Fibroblast of skin of right biceps (primary cell): ENCODE measurements around the gene FOXJ3.

Experiments used
- DNase-seq: peaks from one replicate; pipeline ENCODE4 v3.0.0-alpha.2; 2013

The FOXJ3 gene

DNA sequence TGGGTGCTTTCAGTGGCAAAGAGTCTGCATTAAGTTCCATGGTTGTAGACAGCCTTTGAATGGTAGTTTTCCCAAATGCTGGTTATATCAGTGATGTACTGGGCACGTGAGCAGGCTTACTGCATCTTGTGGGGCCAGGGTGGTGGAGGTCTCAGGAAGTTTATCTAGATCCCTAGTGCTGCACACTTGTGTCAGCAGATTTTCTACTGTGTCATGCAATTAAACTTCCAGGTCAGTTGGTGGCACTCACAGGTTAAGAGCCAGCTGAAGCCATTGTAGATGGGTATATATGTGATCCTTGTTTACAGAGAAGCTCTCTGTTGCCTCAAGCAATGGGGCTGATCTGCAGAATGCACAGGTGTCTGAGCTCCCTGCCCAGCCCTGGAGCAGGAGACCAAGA lies 33.0 kb downstream of the FOXJ3 start:
- DNase-seq = no peak

DNA sequence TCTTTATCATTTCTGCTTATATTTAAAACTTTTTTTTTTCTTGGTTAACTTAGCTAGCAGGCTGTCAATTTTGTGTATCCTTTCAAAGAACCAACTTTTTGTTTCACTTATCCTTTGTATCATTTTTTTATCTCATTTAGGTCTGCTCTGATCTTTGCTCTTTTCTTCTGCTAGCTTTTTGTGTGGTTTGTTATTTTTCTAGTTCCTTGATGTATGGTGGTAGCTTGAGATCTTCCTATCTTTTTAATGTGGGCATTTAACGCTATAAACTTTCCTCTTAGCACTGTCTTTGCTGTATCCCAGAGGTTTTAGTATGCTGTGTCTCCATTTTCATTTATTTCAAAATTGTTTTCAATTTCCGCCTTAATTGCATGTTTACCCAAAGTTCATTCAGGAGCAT lies 36.5 kb downstream of the FOXJ3 start:
- DNase-seq = no peak

DNA sequence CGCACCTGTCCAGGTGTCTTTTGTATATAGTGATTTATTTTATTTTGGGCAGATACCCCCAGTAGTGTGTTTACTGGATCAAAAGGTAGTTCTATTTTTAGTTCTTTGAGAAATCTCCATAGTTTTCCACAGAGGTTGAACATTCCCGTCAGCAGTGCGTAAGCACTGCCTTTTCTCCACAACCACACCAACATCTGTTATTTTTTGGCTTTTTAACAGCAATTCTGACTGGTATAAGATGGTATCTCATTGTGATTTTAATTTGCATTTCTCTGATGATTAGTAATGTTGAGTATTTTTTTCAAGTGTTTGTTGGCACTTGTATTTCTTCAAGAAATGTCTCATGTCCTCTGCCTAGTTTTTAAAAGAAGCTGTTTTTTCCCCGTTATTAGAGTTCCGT lies 39.2 kb downstream of the FOXJ3 start:
- DNase-seq = no peak

DNA sequence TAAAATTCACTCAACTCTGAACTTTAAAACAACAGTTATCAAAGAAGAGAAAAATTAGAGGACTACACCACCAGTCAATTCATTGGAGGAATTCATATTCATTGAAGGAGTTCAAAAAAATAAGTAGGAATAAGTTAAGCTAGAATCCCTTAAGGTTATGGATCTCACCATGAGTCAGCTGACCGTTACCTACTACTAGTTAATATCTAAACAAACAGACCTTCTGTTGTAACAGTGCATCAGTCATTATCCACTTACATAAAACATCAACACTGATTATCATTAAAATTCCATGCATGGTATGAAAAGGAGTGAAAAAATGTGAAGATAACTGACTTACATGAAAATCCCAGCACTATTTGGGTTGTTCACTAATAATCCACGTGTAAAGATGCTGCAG lies 44.9 kb downstream of the FOXJ3 start:
- peak; percentile 13 for DNase-seq

DNA sequence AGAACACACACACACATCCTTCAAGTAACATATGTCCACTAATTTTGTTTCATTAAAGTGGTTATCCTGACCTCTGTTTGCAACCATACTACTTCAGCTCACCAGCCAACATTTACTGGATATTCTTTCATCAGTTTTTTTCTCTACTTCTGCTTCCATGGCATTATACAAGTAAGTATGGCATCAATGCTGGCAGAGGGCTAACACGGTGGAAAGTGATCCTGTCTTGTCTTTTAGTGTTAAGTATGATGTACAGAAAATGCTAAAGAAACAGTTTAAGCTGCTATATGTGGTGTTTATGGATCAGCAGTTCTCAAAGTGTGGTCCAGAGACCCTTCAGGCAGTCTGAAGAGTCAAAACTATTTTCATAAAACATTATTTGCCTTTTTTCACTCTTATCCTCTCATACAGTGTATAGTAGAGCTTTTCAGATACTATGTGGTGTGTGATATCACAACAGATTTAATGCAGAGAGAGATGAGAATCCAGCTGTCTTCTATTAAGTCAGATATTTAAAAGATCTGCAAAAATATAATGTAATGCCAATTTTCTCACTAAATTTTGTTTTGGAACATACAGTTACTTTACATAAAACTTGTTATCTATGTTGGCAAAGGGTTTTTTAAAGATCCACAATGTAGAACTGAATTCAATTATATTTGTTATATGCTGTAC lies 46.6 kb downstream of the FOXJ3 start:
- no peak for DNase-seq

DNA sequence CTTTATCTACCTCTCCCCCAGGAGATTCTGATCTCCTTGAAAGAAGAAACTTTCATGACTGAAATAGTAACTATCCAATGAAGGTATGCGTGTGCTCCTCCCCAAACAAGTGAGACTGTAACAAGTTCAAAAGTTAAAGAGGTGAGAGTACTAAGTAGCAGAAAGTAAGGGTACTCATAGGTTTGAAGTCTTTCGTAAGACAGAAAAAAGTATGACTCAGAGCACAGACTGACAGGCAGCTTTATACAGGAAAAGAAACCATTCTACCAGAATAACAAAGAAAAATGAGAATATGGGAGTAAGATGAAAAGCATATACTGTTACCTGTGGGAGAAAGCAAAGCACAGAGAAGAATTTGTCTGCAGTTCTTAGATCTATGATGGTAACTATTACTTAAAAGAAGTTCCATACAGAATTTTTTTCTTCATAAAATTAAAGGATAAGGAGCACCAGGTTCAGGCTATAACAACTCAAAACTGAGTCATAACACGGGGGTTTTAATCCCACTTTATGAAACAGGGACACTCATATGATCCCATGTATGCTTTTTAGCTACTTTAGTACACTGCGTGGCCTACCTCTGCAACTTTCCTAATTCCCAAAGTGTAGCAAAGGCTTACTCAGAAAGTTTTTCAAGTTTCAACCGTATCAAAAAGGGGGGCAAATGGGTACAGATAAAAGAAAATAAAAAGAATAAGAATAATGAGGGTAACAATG lies 52.0 kb downstream of the FOXJ3 start:
- peak; percentile 47 for DNase-seq

DNA sequence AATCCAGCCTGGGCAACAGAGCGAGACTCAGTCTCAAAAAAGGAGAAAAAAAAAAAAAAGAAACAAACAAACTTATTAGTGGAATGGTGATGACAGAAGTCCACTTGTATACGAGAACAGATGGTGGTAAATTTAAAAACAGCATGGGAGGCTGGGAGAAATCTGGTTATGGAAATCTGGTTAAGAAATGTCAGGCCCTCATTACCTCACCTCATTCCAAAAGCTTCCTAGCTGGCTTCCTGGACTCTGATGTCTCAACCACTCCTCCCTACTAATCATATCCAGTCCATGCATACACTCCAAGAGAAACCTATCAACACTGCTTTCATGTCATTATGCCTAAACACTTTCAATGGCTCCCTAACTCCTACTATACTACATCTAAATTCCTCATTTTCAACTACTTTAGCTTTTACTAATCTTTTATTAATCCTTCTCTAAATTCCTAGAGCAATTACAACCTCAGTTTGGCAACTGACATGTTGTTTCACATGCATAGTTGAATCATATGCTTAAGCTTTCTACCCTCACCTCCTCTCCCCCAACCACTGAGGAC lies 52.9 kb downstream of the FOXJ3 start:
- peak; percentile 78 for DNase-seq

DNA sequence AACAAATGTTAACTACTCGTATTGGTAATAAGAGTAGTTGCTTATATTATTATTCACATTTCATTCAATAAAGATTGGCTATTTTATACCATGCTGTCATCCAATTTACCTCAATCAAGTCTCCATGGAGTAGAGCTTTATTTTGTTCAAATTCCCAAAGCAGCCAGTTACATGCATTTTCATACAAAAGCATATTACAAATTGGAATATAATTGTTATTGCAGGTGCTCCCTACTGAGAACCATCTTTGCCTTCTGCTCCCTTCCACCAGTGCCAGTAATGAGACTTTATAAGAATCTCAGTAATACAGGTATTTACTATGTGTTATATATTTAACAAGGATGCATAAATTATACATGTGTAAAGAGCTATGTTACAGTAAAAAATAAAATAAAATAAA lies 54.2 kb downstream of the FOXJ3 start:
- DNase-seq = no peak

DNA sequence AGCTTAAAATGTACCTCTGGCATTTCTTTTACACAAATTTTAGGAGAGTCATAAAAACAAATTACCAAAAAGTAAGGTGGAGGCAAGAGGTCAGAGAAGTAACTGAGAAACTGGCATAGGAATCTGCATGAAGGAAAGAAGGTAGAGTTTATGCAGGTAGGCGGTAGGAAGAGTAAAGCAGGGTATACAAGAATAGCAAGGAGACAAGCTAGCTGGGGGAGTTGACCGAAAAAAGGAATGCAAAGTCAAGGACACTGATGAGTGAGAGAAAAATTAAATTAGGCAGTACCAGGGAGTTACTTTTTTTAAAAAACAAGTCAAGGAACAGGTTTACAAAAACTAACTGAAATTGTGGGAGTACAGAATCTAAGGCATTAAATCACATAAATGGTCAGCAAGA lies 56.0 kb downstream of the FOXJ3 start:
- no peak for DNase-seq

DNA sequence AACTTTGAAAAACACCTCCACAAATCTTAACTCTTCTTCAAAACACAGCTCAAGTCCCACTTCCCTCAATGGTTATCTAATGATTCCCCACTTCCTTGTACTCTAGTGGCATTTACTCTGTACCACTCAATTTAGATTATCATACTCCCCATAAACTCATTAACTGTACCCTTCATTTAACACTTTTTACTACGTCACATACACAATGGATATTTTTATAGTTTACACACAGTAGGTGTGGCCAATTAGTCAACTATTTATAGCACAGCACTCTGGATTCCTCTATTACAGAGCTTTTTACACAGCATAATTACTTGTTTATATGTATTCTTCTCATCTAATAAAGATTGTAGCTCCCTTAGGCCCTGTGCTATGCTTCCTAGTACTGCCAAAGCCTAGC lies 62.1 kb downstream of the FOXJ3 start:
- no peak for DNase-seq

DNA sequence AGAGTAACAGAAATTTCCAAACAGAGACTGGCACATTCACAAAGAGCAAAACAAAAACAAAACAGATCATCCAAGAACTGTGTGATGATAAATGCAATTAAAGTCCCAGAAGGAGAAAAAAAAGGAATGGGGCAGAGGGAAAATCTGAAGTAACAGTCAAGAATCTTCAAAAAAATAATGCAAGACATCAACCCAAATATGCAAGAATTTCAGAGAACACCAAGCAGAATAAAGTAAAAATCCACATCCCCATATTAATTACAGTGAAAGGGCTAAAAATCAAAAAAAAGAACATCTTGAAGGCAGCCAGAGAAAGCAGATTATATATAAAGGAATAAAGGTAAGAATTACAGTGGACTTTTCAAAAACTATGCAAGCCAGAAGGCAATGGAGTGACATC lies 67.1 kb downstream of the FOXJ3 start:
- DNase-seq = no peak

DNA sequence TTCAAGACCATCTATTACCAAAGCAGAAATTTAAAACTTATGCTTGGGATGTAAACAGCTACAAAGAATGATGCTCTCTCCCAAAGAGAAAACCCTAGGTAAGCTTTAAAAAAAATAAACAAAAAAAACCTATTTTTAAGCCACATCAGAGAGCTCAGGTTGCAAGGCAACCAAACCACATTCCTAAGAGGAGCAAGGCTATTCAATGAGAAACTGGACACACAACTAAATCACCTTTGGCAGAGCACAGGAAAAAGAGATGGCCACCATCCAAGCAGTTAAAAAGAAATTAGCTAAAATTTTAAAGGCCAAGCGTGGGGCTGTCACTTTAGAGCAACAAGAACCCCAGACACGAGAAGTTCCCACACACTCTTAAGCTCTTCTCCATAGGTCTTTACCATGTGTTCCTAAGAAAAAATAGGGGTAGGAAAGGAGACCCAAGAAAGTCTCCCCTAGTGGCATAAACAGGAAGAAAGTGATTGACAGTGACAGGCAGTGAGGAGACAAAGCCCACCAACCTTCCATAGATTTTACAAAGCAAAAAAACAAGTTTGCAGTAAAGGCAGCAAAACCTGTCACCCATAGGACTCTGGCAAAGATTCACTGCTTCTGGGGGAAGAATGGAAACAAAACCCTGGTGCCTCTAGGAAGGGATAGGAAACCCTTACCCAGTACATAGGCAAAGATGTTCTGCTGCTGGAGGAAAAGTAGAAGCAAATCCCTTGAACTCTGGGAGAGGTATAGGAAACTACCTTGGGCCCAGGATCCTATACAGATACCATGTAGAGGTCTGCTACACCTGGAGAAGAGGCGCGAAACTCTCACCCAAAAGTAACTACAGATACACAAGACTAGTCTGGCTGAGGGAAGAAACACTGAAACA lies 68.5 kb downstream of the FOXJ3 start:
- DNase-seq = no peak

DNA sequence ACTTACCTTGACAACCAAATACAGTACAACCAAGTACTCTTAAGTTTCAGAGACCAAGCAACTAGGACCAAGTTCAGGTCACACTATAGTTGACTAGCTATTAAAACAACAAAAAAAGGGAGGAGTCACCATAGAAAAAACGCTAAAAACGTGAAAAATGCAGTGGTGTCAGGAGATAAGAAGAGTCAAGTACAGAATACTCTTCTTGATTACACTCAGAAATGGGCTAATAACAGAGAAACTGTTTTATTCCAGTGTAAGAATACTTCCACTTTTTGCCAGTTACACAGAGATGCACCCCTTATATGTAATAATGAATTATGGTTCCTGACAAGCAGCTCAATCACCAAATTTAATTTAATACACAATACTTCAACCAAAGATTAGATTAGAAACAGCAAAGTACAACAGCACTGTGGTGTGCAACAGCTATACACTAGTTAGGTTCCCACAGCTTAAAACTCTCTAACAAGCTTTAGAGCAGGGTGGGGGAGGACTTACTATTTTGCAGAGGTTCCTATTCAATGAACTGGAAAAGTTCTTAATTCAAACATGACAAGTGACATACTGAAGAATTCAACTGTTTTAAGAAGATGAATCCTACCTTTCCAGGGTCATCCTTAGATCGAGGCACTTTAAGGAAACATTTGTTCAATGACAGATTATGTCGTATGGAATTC lies 70.4 kb downstream of the FOXJ3 start:
- DNase-seq = no peak

DNA sequence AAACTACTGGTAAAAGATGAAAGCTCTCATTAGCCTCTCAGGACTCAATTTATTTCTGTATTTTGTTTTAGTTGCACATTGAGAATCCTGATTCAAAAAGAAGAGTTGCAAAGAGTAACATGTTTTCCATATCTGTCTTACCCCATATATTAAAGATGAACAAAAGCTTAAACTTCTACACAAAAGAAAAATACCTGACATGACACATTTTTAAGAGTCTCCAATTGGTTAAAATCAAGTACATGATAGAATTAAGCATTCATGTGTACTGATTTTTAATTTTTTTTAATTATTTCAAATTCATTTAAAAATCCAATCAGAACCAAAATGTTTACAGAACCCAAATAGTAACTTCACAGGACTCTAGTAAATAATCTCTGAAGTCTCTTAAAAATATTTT lies 72.0 kb downstream of the FOXJ3 start:
- no peak for DNase-seq

DNA sequence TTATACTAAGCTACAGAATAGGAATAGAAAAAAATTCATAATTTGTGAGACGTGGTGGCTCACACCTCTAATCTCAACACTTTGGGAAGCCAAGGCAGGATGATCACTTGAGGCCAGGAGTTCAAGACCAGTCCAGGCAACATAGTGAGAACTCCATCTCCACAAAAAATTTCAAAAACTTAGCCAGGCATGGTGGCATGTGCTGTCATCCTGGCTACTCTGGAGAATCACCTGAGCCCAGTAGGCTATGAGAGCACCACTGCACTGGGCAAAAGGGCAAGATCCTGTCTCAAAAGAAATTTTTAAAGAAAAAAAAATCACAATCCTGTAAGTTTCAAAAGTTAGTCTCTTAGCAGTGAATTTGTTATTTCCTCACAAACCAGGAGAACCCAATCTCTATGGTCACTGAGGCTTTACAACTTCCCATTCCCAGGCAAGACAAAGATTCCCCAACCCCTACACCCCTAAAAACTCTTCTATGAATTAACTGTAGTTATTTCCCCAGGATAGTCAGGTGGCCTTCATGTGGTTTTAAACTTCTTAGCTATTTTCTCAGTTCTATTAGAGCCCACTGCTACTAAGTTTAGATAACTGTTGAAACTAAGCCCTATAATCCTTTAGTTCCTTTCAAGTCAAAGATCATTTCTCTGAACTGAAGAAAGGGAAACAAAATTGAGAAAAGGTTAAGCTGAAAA lies 74.5 kb downstream of the FOXJ3 start:
- DNase-seq = no peak

DNA sequence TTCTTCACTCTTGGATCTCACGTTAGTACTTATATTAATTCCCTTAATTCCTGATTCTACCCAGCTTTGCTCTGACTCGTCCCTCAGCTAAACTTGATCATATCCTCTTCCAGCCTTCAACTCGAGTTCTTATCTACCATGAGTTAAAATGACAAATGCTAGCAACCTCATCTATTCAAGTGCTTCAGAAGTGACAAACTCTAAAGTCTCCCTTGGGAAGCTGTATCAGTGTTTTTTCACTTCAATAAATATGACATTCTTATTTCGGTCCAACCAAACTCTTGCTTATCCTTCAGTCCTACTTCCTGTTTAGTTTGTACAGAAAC lies 75.3 kb downstream of the FOXJ3 start:
- DNase-seq = peak; percentile 40

DNA sequence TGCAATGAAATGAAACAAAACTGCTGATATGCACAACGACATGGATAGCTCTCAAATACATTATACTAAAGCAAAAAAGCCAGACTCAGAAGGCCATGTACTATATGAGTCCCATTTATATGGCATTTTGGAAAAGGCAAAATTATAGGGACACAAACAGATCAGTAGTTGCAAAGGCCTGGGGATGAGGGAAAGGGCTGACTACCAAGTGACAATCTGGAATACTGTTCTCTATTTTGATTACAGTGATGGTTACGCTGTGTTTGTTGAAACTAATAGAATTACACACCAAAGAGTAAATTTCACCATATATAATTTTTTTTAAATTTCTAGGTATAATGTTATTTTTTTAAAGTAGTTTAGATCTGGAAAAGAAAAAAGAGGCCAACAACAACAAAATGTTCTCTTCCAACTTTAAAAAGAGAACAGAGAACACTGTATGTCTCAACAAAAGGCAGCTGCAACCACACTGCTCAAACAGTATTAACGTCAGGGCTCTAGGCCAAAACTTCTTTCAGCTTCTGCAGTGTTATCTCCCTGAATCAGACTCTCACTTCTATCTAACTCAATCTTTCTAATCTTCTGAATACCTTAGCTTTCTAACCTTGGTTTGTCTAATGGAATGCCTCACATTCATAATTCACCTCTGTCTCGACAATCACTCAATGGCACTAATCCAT lies 75.8 kb downstream of the FOXJ3 start:
- DNase-seq = peak; percentile 46

DNA sequence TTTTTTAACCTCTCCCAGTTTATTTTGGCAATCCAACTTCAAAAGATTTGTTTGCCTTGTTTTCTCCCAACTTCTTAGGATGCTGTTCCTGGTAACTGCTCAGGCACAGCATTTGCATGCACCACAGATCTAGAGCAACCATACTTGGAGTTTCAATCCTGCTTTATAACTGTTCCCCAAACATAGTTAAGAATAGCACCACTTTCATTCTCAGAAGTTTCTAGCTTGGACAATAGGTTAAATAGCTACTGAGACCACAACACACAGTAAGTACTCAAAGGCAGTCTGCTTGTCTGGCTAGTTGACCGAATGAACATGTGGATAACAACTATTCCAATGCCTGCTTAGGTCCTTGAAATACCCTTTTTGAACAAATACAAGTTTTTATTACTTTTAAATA lies 76.8 kb downstream of the FOXJ3 start:
- no peak for DNase-seq

DNA sequence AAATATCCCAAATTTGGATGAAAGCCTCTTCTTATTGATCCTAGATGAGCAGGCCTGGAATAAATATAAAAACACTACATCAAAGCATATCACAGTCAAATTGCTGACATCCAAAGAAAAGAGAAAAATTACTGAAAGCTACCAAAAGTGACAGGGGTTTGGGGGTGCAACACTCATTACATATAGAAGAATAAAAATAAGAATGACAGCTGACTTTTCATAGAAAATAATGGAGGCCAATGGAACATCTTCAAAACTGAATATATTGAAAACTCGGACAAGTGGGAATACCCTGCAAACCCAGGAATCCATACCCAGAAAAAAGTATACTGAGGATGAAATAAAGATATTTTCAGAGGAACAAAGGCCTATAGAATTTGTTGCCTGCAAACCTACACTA lies 84.0 kb downstream of the FOXJ3 start:
- DNase-seq = no peak

DNA sequence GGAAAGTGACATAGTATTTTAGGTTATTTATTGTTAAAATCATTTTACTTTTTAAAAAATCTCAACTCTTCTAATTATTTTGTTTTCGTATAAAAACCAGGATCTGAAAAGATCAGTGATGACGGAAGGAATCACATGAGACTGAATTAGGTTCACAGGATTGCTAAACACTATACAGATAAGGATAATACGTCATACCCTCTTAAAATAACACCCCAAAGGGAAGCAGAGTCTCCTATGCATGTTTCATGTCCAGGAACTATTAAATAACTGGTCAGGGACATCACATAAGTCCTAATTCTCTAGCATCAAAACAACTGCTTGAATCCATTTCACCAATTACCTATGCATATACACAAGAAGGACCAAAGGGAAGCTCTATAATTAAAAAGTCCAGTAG lies 84.9 kb downstream of the FOXJ3 start:
- DNase-seq = no peak

DNA sequence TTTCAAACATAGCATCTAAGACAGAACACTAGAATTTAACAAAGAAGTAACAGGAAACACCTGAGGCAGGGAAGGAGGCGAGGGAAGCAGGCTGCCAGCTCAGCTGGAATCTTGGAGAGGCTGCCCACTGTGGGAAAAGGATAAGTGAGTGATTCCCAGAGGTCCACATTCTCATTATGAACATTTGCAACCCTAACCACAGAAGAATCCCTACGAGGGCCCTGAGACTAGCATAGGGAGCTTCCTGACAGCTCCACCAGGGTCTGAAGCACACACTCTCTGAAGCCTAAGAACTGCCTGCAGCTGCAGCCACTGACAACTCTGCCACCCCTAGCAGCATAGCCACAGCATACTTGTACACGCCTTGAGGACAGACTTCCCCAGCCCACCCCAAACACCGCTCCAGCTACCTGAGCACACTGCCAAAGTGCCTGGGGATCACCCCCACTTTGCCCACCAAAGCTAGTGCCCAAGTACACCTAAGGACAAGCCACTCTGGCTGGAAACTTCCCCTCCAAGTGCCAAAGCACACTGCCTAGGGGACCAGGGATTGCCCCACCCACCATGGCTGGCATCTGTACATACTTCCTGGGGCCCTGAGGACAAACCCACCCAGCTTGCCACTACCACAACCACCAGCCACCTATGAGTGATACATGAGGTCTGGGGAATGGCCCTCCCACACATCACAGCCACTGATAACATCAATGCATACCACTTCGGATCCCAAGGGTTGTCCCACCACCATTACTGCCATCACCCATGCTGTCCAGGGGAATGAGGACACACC lies 93.9 kb downstream of the FOXJ3 start:
- peak; percentile 11 for DNase-seq
